Upper lobe of left lung (tissue), 4 donors: ENCODE results near the gene RNF227.
A peak's percentile ranks its signal among the peaks of the same experiment; 100 is the strongest.

Experiments
- POLR2A ChIP-seq, 4 donors: fragments of 450-650 bp; IDR thresholded peaks; one replicate each; pipeline ENCODE4 v1.5.1; 2016 to 2017; ENCODE audit warnings: antibody characterized with exemption in 4 of 4, mild to moderate bottlenecking in 2 of 4
- POLR2AphosphoS5 ChIP-seq, 2 donors: sonication (generic); formaldehyde crosslinking; IDR thresholded peaks; one replicate each; pipeline ENCODE4 v1.5.1; 2017; ENCODE audit warnings: antibody characterized with exemption in 2 of 2
- TF ChIP-seq, protein P1 (sequence below), 6 experiments: fragments of 450-650 bp in 4 of 6; fragments of 200-600 bp in 2 of 6; sonication (generic) in 2 of 6; IDR thresholded peaks; one replicate each; pipeline ENCODE4 v1.5.1; 2016 to 2019; ENCODE audit warnings: antibody characterized with exemption in 6 of 6

DNA sequence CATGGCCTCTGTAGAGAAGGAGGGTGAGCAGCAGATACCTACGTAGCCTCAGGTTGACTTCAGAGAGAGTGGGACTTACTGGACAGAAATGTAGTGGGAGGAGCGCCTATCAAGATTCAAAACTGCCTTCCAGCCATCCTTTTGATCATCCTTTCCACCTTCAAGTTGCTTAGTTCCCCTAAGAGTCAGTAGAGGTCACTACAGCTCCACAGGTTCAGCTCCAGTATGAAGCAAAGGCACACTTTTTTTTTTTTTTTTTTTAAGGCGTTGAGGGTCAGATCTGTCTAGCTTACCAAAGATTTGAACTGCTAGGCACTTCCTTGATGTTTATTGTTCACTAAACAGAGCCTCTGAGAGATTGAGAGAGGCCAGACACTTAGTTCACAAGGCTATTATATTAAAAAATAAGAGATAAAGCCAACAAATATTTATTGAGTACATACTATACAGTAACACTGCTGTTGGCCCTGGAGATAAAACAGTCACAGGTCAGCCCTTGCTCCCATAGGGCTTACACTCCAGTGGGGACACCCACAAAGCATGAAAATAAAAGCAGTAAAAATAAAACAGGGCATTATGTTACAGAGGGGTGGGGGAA, 3.1 kb downstream of the RNF227 start:
- no peak for TF ChIP-seq POLR2AphosphoS5 (IDR thresholded peaks at IDR 0.05)
- TF ChIP-seq, protein P1, sequence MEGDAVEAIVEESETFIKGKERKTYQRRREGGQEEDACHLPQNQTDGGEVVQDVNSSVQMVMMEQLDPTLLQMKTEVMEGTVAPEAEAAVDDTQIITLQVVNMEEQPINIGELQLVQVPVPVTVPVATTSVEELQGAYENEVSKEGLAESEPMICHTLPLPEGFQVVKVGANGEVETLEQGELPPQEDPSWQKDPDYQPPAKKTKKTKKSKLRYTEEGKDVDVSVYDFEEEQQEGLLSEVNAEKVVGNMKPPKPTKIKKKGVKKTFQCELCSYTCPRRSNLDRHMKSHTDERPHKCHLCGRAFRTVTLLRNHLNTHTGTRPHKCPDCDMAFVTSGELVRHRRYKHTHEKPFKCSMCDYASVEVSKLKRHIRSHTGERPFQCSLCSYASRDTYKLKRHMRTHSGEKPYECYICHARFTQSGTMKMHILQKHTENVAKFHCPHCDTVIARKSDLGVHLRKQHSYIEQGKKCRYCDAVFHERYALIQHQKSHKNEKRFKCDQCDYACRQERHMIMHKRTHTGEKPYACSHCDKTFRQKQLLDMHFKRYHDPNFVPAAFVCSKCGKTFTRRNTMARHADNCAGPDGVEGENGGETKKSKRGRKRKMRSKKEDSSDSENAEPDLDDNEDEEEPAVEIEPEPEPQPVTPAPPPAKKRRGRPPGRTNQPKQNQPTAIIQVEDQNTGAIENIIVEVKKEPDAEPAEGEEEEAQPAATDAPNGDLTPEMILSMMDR (IDR thresholded peaks at IDR 0.05) = peak; percentile 46 to 80 (median 64)
- no peak for TF ChIP-seq POLR2A (IDR thresholded peaks at IDR 0.05)
